A673 (cell line): ENCODE results near the gene GMPR. TPM values are rescaled to one million over a fixed set of nuclear protein-coding genes. Genes with fewer than 3 reads are reported as not detected.

ENCODE experiments used
- BruUV-seq: library from RNA; stranded (reverse); fragments of 400-500 nt; replicated peaks from 2 replicates; lab custom pipeline; 2021; lab: Mats Ljungman, UMichigan
- CTCF ChIA-PET: fragments of 300-600 bp; sonication (Branson Sonifier 250); formaldehyde crosslinking; loops from one replicate; lab custom pipeline; 2022; ENCODE audit warnings: antibody characterized with exemption; lab: Charles Lee
- POLR2A ChIA-PET: fragments of 300-600 bp; sonication (Branson Sonifier 250); formaldehyde crosslinking; loops from one replicate; lab custom pipeline; 2022; ENCODE audit warnings: antibody characterized with exemption; ENCODE audit not compliant: low non-redundant PET; lab: Charles Lee
- DNase-seq: peaks from one replicate; pipeline ENCODE4 v3.0.0-alpha.2; 2015; ENCODE audit warnings: low spot score
- H3K27ac ChIP-seq: fragments of 200-600 bp; sonication (generic); 2 replicates; pipeline ENCODE4 v1.5.1; 2016; ENCODE audit warnings: mixed run types, low read depth, mild to moderate bottlenecking, mixed read lengths, antibody characterized with exemption, low read length; ENCODE audit not compliant: poor library complexity, severe bottlenecking
- H3K27me3 ChIP-seq: fragments of 200-600 bp; sonication (generic); replicated peaks from 2 replicates; pipeline ENCODE4 v1.6.1; 2017; ENCODE audit warnings: mixed run types, low read depth, mild to moderate bottlenecking, mixed read lengths, antibody characterized with exemption, low read length; ENCODE audit not compliant: insufficient read depth, poor library complexity
- H3K36me3 ChIP-seq: fragments of 200-600 bp; sonication (generic); 2 replicates; pipeline ENCODE4 v1.6.1; 2016; ENCODE audit warnings: mixed run types, mild to moderate bottlenecking, mixed read lengths, antibody characterized with exemption, low read length; ENCODE audit not compliant: insufficient read depth, poor library complexity, severe bottlenecking
- H3K4me1 ChIP-seq: fragments of 200-600 bp; sonication (generic); 2 replicates; pipeline ENCODE4 v1.6.1; 2017; ENCODE audit warnings: mixed run types, mild to moderate bottlenecking, mixed read lengths, antibody characterized with exemption, low read length; ENCODE audit not compliant: insufficient read depth, poor library complexity, severe bottlenecking
- H3K4me3 ChIP-seq: fragments of 200-600 bp; sonication (generic); 2 replicates; pipeline ENCODE4 v1.5.1; 2016; ENCODE audit warnings: low read depth, mixed run types, mild to moderate bottlenecking, mixed read lengths, low read length; ENCODE audit not compliant: poor library complexity, severe bottlenecking
- H3K9me3 ChIP-seq: fragments of 200-600 bp; sonication (generic); 2 replicates; pipeline ENCODE4 v1.6.1; 2016; ENCODE audit warnings: mixed run types, low read depth, mild to moderate bottlenecking, mixed read lengths, antibody characterized with exemption, low read length; ENCODE audit not compliant: poor library complexity, severe bottlenecking
- EZH2 ChIP-seq: fragments of 200-600 bp; sonication (generic); IDR thresholded peaks from 2 replicates; pipeline ENCODE4 v1.6.1; 2017; ENCODE audit warnings: borderline replicate concordance, low read depth, mild to moderate bottlenecking, mixed read lengths, antibody characterized with exemption, low read length; ENCODE audit not compliant: poor library complexity, severe bottlenecking
- intact Hi-C: fragments of 100-400 bp; cut with micrococcal nuclease; formaldehyde crosslinking; loops from one replicate; pipeline ENCODE4 v1.10.0; 2022; ENCODE audit not compliant: unreplicated experiment
- total RNA-seq: library from RNA; stranded (reverse); gene quantifications from 2 replicates; pipeline ENCODE4 v1.2.3, GENCODE V29; 2021
- TF ChIP-seq, protein P1 (sequence below): fragments of 300-800, 200-600 bp; sonication (generic); conservative IDR thresholded peaks from 2 replicates; pipeline ENCODE4 v1.5.1; 2017; ENCODE audit warnings: low read depth, mild to moderate bottlenecking, antibody characterized with exemption, low read length, moderate library complexity, mixed read lengths

The GMPR gene
- total RNA-seq, 1 experiment from 2014 or later: 0.32 TPM

DNA sequence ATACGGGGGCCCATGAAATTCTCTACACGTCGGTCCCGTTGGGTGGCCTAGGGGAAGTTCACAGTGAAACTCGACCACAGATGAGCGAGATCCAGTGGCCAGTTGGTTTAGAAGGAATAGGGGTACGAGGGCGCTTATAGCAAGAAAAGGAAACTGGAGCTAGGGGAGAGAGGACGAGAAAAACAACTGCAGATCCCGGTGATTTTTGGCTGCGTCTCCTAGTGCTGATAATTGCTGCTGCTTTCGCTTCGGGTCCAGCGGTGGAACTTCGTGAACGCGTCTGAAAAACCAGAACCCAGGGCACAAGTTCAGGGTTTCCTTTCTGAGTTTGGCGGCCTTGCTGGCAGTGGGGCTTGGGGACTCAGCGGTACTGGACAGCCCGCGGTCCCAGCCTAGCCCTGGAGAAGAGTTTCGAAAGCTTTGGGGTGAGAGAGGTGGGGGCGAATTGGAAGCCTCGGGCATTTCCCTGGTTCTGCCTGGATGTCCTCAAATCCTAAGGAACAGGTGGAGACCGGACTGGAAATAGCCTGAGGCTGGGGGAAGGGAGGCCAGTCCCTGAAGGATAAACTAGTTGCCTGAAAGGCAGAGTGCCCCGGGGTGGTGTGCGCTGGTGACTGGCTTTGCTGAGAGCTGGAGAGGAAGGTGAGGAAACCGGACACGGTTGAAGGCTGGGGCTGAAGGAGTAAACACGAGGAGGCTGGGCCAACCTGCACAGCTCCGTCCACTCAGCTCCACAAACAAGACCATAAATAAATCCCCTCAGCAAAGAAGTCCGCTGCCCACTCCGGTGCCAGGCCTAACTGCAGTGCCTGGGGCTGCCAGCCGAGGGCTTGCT, 793 bp downstream of the GMPR start:
- BruUV-seq: no TSS peak
- POLR2A ChIA-PET: no interaction called here
- TF ChIP-seq, protein P1, sequence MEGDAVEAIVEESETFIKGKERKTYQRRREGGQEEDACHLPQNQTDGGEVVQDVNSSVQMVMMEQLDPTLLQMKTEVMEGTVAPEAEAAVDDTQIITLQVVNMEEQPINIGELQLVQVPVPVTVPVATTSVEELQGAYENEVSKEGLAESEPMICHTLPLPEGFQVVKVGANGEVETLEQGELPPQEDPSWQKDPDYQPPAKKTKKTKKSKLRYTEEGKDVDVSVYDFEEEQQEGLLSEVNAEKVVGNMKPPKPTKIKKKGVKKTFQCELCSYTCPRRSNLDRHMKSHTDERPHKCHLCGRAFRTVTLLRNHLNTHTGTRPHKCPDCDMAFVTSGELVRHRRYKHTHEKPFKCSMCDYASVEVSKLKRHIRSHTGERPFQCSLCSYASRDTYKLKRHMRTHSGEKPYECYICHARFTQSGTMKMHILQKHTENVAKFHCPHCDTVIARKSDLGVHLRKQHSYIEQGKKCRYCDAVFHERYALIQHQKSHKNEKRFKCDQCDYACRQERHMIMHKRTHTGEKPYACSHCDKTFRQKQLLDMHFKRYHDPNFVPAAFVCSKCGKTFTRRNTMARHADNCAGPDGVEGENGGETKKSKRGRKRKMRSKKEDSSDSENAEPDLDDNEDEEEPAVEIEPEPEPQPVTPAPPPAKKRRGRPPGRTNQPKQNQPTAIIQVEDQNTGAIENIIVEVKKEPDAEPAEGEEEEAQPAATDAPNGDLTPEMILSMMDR: peak; percentile 46; the same call in 1 of the 2 replicates
- TF ChIP-seq EZH2: no peak
- Histone ChIP-seq H3K4me3 (peak overlapping the region; percentile 54), H3K27ac (no peak overlapping the region), H3K4me1 (peaks cover 11% of the 10 kb centered on the region), H3K9me3 (no peaks in the 10 kb centered on the region), H3K27me3 (no peaks in the 10 kb centered on the region), H3K36me3 (no peaks in the 10 kb centered on the region)
- intact Hi-C loops: no loop called here
- DNase-seq: peak; percentile 50
- CTCF ChIA-PET: interaction anchor here (0.5 to 0.6 kb wide), 2 partner anchors 38 to 51 kb away, joined by 3 to 10 read pairs; no protein-coding TSS in a partner anchor

- intact Hi-C loops: no loop called here
- no peak for DNase-seq
- Histone ChIP-seq H3K4me3 (no peak overlapping the region), H3K9me3 (no peaks in the 10 kb centered on the region), H3K27ac (no peak overlapping the region), H3K36me3 (no peaks in the 10 kb centered on the region), H3K27me3 (no peaks in the 10 kb centered on the region), H3K4me1 (peaks cover 11% of the 10 kb centered on the region)
- POLR2A ChIA-PET: no interaction called here
- TF ChIP-seq, protein P1: no peak; the same call in 1 of the 2 replicates
- TF ChIP-seq EZH2: no peak
- CTCF ChIA-PET: interaction anchor here (0.6 kb wide), 1 partner anchor 50 kb away, joined by 3 read pairs; no protein-coding TSS in a partner anchor
- no TSS peak for BruUV-seq
These were observed 1.4 kb downstream of the GMPR start for GRCh38 chr6:16239798-16240123.

- Histone ChIP-seq H3K4me1 (peaks cover 11% of the 10 kb centered on the region), H3K9me3 (no peaks in the 10 kb centered on the region), H3K27me3 (no peaks in the 10 kb centered on the region), H3K36me3 (no peaks in the 10 kb centered on the region), H3K4me3 (no peak overlapping the region), H3K27ac (no peak overlapping the region)
- CTCF ChIA-PET: interaction anchor here (0.6 kb wide), 1 partner anchor 42 kb away, joined by 3 read pairs; no protein-coding TSS in a partner anchor
- intact Hi-C loops: no loop called here
- TF ChIP-seq, protein P1: no peak
- TF ChIP-seq EZH2: no peak
- POLR2A ChIA-PET: no interaction called here
- no peak for DNase-seq
- BruUV-seq: no TSS peak
These were observed 2.4 kb downstream of the GMPR start for GRCh38 chr6:16240589-16241320.
